K562 (cell line): ENCODE data around the gene INTS6. TPM values are rescaled to one million over a fixed set of nuclear protein-coding genes. Genes with fewer than 3 reads are reported as not detected.

ENCODE experiments used
- CBX8 ChIP-seq: fragments of 200-600 bp; sonication (generic); IDR thresholded peaks from 2 replicates; pipeline ENCODE4 v1.6.1; 2012; ENCODE audit warnings: borderline replicate concordance, mixed run types, low read depth, mild to moderate bottlenecking, moderate library complexity, mixed read lengths, low read length, control low read depth, inconsistent platforms; ENCODE audit not compliant: poor library complexity, severe bottlenecking; ENCODE audit errors: extremely low read depth
- HDAC6 ChIP-seq: IDR thresholded peaks from 2 replicates; pipeline ENCODE4 v1.6.1; 2012; ENCODE audit warnings: low read depth, mild to moderate bottlenecking, control low read depth, inconsistent platforms, low read length, moderate library complexity
- IFI16 ChIP-seq: fragments of 250-450 bp; sonication (Bioruptor Pico); IDR thresholded peaks from 2 replicates; pipeline ENCODE4 v2.1.2; 2022; ENCODE audit warnings: mild to moderate bottlenecking, inconsistent platforms
- L3MBTL2 ChIP-seq: fragments of 450-650 bp; IDR thresholded peaks from 2 replicates; pipeline ENCODE4 v1.6.1; 2016; ENCODE audit warnings: mild to moderate bottlenecking, moderate library complexity
- MNT ChIP-seq, 2 experiments: fragments of 450-650 bp; conservative IDR thresholded peaks; 2 replicates each; pipeline ENCODE4 v1.6.1; 2017; ENCODE audit warnings: mild to moderate bottlenecking in 2 of 2, moderate library complexity in 2 of 2
- TAF9B ChIP-seq: fragments of 450-650 bp; IDR thresholded peaks from 2 replicates; pipeline ENCODE4 v1.6.1; 2018; ENCODE audit warnings: mild to moderate bottlenecking; ENCODE audit not compliant: partially characterized antibody
- TGIF2 ChIP-seq: sonication (generic); formaldehyde crosslinking; IDR thresholded peaks from 2 replicates; pipeline ENCODE4 v1.8.1; 2022; ENCODE audit warnings: mild to moderate bottlenecking, missing genetic modification reagents, moderate library complexity
- ZNF263 ChIP-seq: sonication (generic); formaldehyde crosslinking; IDR thresholded peaks from 2 replicates; pipeline ENCODE4 v1.8.0; 2022; ENCODE audit warnings: mild to moderate bottlenecking, missing genetic modification reagents, borderline replicate concordance
- polyA plus RNA-seq, 8 experiments: library from polyadenylated mRNA; depleted of rRNA in 4 of 8; stranded (reverse) in 5 of 8; unstranded in 3 of 8; fragments of >200 nt; fragmentation: Nextera tagmentation in 2 of 8; fragmentation: Illumina TruSeq in 1 of 8; extraction: Ambion mirVana in 2 of 8; extraction: Trizol in 1 of 8; gene quantifications; 2 replicates each; pipeline versions ENCODE4 v1.2.1 to v1.2.3, GENCODE V29; 2011 to 2014; ENCODE audit warnings: inconsistent platforms in 1 of 8, missing spikeins in 1 of 8
- total RNA-seq, 7 experiments: library from RNA; depleted of rRNA in 6 of 7; stranded (reverse); fragments of >200 nt in 6 of 7; fragmentation: Illumina TruSeq in 2 of 7; extraction: Trizol in 2 of 7; gene quantifications; 2 replicates each; pipeline versions ENCODE4 v1.2.1 to v1.2.3, GENCODE V29; 2011 to 2021; ENCODE audit warnings: low replicate concordance in 1 of 7
- TF ChIP-seq, protein P1 (sequence below): sonication (generic); formaldehyde crosslinking; IDR thresholded peaks from 2 replicates; pipeline ENCODE4 v1.8.1; 2023; ENCODE audit warnings: mild to moderate bottlenecking, missing genetic modification reagents

The INTS6 gene
- total and polyA plus RNA-seq, 9 of the 15 experiments (the other 6 are each of a cell fraction or from before 2014, with no cell fraction given) = 3.7 to 29.8 (median 16.1) TPM

GRCh38 chr13:51416107-51416506 lies 36.7 kb downstream of the INTS6 start (continued):
- TF ChIP-seq, protein P1, sequence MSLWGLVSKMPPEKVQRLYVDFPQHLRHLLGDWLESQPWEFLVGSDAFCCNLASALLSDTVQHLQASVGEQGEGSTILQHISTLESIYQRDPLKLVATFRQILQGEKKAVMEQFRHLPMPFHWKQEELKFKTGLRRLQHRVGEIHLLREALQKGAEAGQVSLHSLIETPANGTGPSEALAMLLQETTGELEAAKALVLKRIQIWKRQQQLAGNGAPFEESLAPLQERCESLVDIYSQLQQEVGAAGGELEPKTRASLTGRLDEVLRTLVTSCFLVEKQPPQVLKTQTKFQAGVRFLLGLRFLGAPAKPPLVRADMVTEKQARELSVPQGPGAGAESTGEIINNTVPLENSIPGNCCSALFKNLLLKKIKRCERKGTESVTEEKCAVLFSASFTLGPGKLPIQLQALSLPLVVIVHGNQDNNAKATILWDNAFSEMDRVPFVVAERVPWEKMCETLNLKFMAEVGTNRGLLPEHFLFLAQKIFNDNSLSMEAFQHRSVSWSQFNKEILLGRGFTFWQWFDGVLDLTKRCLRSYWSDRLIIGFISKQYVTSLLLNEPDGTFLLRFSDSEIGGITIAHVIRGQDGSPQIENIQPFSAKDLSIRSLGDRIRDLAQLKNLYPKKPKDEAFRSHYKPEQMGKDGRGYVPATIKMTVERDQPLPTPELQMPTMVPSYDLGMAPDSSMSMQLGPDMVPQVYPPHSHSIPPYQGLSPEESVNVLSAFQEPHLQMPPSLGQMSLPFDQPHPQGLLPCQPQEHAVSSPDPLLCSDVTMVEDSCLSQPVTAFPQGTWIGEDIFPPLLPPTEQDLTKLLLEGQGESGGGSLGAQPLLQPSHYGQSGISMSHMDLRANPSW (CRISPR knock-in tag) = no peak
- TF ChIP-seq L3MBTL2 (no peak), ZNF263 (CRISPR knock-in tag) (no peak), TGIF2 (CRISPR knock-in tag) (no peak), CBX8 (no peak), IFI16 (CRISPR knock-in tag) (no peak), TAF9B (no peak), HDAC6 (no peak), MNT (conservative IDR thresholded peaks at IDR 0.05) (no peak)
